Endothelial cell of umbilical vein (primary cell): ENCODE data around the gene ACAP2. TPM values are rescaled to one million over a fixed set of nuclear protein-coding genes. Genes with fewer than 3 reads are reported as not detected.

Experiments
- BruUV-seq: library from RNA; stranded (reverse); fragments of 400-500 nt; replicated peaks from 2 replicates; lab custom pipeline; 2021; lab: Mats Ljungman, UMichigan
- CTCF ChIA-PET: fragments of 300-600, 350-600 bp; sonication (Branson Sonifier 250); formaldehyde crosslinking; loops from one replicate; lab custom pipeline; 2021; ENCODE audit warnings: antibody characterized with exemption, inconsistent platforms; lab: Charles Lee
- POLR2A ChIA-PET: fragments of 300-600, 350-600 bp; sonication (Branson Sonifier 250); formaldehyde crosslinking; loops from one replicate; lab custom pipeline; 2021; ENCODE audit warnings: antibody characterized with exemption, inconsistent platforms; lab: Charles Lee
- DNase-seq: peaks from one replicate; pipeline ENCODE4 v3.0.0-alpha.2; 2011; ENCODE audit warnings: low read depth, low spot score
- FAIRE-seq: peaks from 2 replicates; lab custom pipeline; 2011; peaks lifted over from hg19 to GRCh38; lab: Jason Lieb, UNC
- H2AFZ ChIP-seq: 2 replicates; pipeline ENCODE4 v1.6.0; 2012; ENCODE audit warnings: low read depth, low read length, control low read depth, inconsistent platforms
- H3K27ac ChIP-seq: 2 replicates; pipeline ENCODE4 v1.5.1; 2011; ENCODE audit warnings: low read depth, mild to moderate bottlenecking, control low read depth, low read length, moderate library complexity; ENCODE audit not compliant: insufficient read depth
- H3K27me3 ChIP-seq, 2 experiments: 2 replicates each; pipeline versions ENCODE4 v1.6.0 to v1.6.1; 2011; ENCODE audit warnings: low read length in 2 of 2, mixed read lengths in 1 of 2; ENCODE audit not compliant: control insufficient read depth in 2 of 2, insufficient read depth in 2 of 2
- H3K36me3 ChIP-seq, 2 experiments: 2 replicates in 1 of 2; 3 replicates in 1 of 2; pipeline ENCODE4 v1.5.1; 2011; ENCODE audit warnings: low read length in 2 of 2, mild to moderate bottlenecking in 1 of 2, moderate library complexity in 1 of 2; ENCODE audit not compliant: control insufficient read depth in 2 of 2, insufficient read depth in 2 of 2; ENCODE audit errors: extremely low read depth in 1 of 2
- H3K4me1 ChIP-seq: 3 replicates; pipeline ENCODE4 v1.5.1; 2011; ENCODE audit warnings: mild to moderate bottlenecking, low read length; ENCODE audit not compliant: control insufficient read depth, insufficient read depth; ENCODE audit errors: extremely low read depth
- H3K4me2 ChIP-seq: 2 replicates; pipeline ENCODE4 v1.6.1; 2011; ENCODE audit warnings: low read length, control low read depth, mixed read lengths; ENCODE audit not compliant: insufficient read depth
- H3K4me3 ChIP-seq, 3 experiments: fragments of 200-600 bp in 1 of 3; sonication (generic), shearing (Covaris generic) in 1 of 3; replicated peaks in 1 of 3; 2 replicates each; pipeline ENCODE4 v1.5.1; 2011 to 2016; ENCODE audit warnings: control low read depth in 3 of 3, low read length in 3 of 3, mild to moderate bottlenecking in 2 of 3, inconsistent platforms in 1 of 3, low read depth in 1 of 3, moderate library complexity in 1 of 3; ENCODE audit not compliant: insufficient read depth in 1 of 3
- H3K79me2 ChIP-seq: 2 replicates; pipeline ENCODE4 v1.6.0; 2012; ENCODE audit warnings: low read length, inconsistent platforms; ENCODE audit not compliant: control insufficient read depth, insufficient read depth
- H3K9ac ChIP-seq: replicated peaks from 2 replicates; pipeline ENCODE3; 2011; ENCODE audit warnings: low read length, control low read depth; ENCODE audit not compliant: insufficient read depth; ENCODE audit errors: extremely low read depth
- H3K9me1 ChIP-seq: replicated peaks from 3 replicates; pipeline ENCODE4 v1.6.0; 2011; ENCODE audit warnings: mild to moderate bottlenecking, low read length; ENCODE audit not compliant: control insufficient read depth, insufficient read depth; ENCODE audit errors: extremely low read depth
- H3K9me3 ChIP-seq: replicated peaks from 2 replicates; pipeline ENCODE4 v1.5.1; 2012; ENCODE audit warnings: low read length, inconsistent platforms; ENCODE audit not compliant: control insufficient read depth, insufficient read depth
- H4K20me1 ChIP-seq: replicated peaks from 2 replicates; pipeline ENCODE3; 2011; ENCODE audit warnings: mild to moderate bottlenecking, low read length; ENCODE audit not compliant: control insufficient read depth, insufficient read depth; ENCODE audit errors: extremely low read depth
- EZH2 ChIP-seq: IDR thresholded peaks from 2 replicates; pipeline ENCODE4 v1.6.1; 2012; ENCODE audit warnings: borderline replicate concordance, low read depth, mild to moderate bottlenecking, moderate library complexity, low read length, inconsistent platforms; ENCODE audit not compliant: severe bottlenecking
- FOS ChIP-seq: IDR thresholded peaks from 2 replicates; pipeline ENCODE4 v1.6.1; 2011; ENCODE audit warnings: mild to moderate bottlenecking, low read length, moderate library complexity, borderline replicate concordance; ENCODE audit not compliant: insufficient read depth
- GATA2 ChIP-seq: IDR thresholded peaks from 2 replicates; pipeline ENCODE4 v1.7.0; 2011; ENCODE audit warnings: low read depth, mild to moderate bottlenecking, moderate library complexity, mixed read lengths, low read length; ENCODE audit not compliant: insufficient read length, insufficient read depth
- JUN ChIP-seq: IDR thresholded peaks from 2 replicates; pipeline ENCODE4 v1.6.1; 2011; ENCODE audit warnings: borderline replicate concordance, low read depth; ENCODE audit not compliant: insufficient read length, insufficient read depth
- MYC ChIP-seq: IDR thresholded peaks from one replicate; pipeline ENCODE4 v1.6.1; 2011; ENCODE audit warnings: mild to moderate bottlenecking, low read depth, low read length
- POLR2A ChIP-seq: IDR thresholded peaks from 2 replicates; pipeline ENCODE4 v1.6.1; 2012; ENCODE audit warnings: low read depth, mild to moderate bottlenecking, control low read depth, low read length
- POLR2AphosphoS5 ChIP-seq: IDR thresholded peaks from 2 replicates; pipeline ENCODE4 v1.6.1; 2012; ENCODE audit warnings: low read depth, mild to moderate bottlenecking, control low read depth, low read length, moderate library complexity; ENCODE audit not compliant: insufficient read depth
- dilution Hi-C: fragments of 300-500 bp; cut with MboI; formaldehyde crosslinking; loops from one replicate; pipeline ENCODE4 v1.15.0; 2019; ENCODE audit warnings: low sequenced_read_pairs; ENCODE audit not compliant: extremely low pct_ligation_motif_present
- intact Hi-C: fragments of 100-400 bp; cut with micrococcal nuclease; formaldehyde crosslinking; loops from one replicate; pipeline ENCODE4 v1.10.0; 2022
- polyA plus RNA-seq, 4 experiments: library from polyadenylated mRNA; depleted of rRNA in 3 of 4; stranded (reverse) in 3 of 4; unstranded in 1 of 4; fragments of >200 nt; gene quantifications; 2 replicates each; pipeline versions ENCODE4 v1.2.1 to v1.2.3, GENCODE V29; 2011 to 2012; ENCODE audit warnings: missing spikeins in 1 of 4
- total RNA-seq: library from RNA; stranded (reverse); gene quantifications from 2 replicates; pipeline ENCODE4 v1.2.3, GENCODE V29; 2021
- TF ChIP-seq, protein P1 (sequence below), 2 donors: IDR thresholded peaks; 1 replicate in 1 of 2; 2 replicates in 1 of 2; pipeline ENCODE4 v1.5.1; 2011; ENCODE audit warnings: low read length in 2 of 2, mild to moderate bottlenecking in 2 of 2, moderate library complexity in 2 of 2, control low read depth in 1 of 2, inconsistent platforms in 1 of 2, low read depth in 1 of 2; ENCODE audit not compliant: insufficient read depth in 1 of 2; ENCODE audit errors: extremely low read depth in 1 of 2
- TF ChIP-seq, protein P2 (sequence below): IDR thresholded peaks from 2 replicates; pipeline ENCODE4 v1.6.1; 2011; ENCODE audit not compliant: insufficient read depth, insufficient read length

The ACAP2 gene
- total and polyA plus RNA-seq, 2 donors (not counting 3 experiments of a cell fraction or from before 2014, with no cell fraction given): 13.6 to 36.9 TPM

DNA sequence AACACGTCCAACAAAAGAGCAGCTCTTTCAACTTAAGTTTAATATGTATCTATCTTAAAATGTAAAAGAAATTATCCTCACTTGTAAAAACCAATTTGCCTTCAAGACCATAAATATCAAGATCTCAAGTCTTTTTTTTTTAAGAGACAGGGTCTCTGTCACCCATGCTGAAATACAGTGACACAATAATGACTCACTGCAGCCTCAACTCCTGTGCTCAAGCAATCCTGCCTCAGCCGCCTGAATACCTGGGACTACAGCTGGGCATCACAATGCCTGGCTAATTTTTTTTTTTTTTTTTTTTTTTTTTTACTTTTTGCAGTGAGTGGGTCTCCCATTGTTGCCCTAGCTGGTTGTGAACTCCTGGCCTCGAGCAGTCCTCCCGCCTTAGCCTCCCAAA is 26.0 kb downstream of the ACAP2 start:
- dilution Hi-C loops (no loop called here), intact Hi-C loops (no loop called here)
- ChIA-PET CTCF (no interaction called here), POLR2A (no interaction called here)
- Histone ChIP-seq H3K4me1 (no peaks in the 10 kb centered on the region), H3K9me3 (no peaks in the 10 kb centered on the region), H3K4me3 (no peak overlapping the region), H4K20me1 (peaks cover 12% of the 10 kb centered on the region), H3K36me3 (no peaks in the 10 kb centered on the region), H3K9ac (no peak overlapping the region), H3K27me3 (no peaks in the 10 kb centered on the region), H3K27ac (no peak overlapping the region), H2AFZ (no peak overlapping the region), H3K9me1 (no peaks in the 10 kb centered on the region), H3K79me2 (peaks cover 50% of the 10 kb centered on the region), H3K4me2 (no peak overlapping the region)
- FAIRE-seq: no peak
- DNase-seq: no peak
- TF ChIP-seq, protein P1, sequence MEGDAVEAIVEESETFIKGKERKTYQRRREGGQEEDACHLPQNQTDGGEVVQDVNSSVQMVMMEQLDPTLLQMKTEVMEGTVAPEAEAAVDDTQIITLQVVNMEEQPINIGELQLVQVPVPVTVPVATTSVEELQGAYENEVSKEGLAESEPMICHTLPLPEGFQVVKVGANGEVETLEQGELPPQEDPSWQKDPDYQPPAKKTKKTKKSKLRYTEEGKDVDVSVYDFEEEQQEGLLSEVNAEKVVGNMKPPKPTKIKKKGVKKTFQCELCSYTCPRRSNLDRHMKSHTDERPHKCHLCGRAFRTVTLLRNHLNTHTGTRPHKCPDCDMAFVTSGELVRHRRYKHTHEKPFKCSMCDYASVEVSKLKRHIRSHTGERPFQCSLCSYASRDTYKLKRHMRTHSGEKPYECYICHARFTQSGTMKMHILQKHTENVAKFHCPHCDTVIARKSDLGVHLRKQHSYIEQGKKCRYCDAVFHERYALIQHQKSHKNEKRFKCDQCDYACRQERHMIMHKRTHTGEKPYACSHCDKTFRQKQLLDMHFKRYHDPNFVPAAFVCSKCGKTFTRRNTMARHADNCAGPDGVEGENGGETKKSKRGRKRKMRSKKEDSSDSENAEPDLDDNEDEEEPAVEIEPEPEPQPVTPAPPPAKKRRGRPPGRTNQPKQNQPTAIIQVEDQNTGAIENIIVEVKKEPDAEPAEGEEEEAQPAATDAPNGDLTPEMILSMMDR (IDR thresholded peaks at IDR 0.05; ENCODE audit: extremely low read depth in 1 of 2, insufficient read depth in 1 of 2, low read depth in 1 of 2, low read length in 2 of 2): no peak
- TF ChIP-seq POLR2A: no peak
- no peak for TF ChIP-seq POLR2AphosphoS5
- TF ChIP-seq JUN: no peak
- TF ChIP-seq, protein P2, sequence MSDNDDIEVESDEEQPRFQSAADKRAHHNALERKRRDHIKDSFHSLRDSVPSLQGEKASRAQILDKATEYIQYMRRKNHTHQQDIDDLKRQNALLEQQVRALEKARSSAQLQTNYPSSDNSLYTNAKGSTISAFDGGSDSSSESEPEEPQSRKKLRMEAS: no peak
- no peak for TF ChIP-seq MYC
- TF ChIP-seq EZH2: no peak
- no peak for TF ChIP-seq FOS
- no peak for TF ChIP-seq GATA2
- no TSS peak for BruUV-seq
